T follicular helper cell (primary cell): Measurements from ENCODE around the gene SDCBP2.

Experiments used
- DNase-seq: peaks from one replicate; pipeline ENCODE4 v3.0.0-alpha.2; 2020; ENCODE audit warnings: low read depth

The SDCBP2 gene

DNA sequence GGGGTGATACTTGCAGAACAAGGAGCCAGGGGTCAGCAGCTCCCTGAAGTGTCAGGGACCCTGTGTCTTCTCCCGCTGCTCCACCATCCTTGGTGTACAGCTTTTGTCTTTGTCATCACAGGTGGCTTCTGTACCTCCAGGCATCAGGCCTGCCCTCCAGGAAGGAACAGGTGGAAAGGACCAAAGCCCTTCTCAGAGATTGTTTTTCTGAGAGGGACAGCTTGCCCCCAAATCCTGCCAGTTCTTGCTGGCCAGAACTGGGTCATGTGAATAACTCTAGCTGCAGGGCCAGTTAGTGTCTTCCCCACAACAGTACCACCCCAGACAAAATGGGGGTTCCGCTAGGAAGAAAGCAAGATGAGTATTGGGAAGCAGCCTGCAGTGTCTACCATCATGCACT is 31.5 kb downstream of the SDCBP2 start:
- no peak for DNase-seq

DNA sequence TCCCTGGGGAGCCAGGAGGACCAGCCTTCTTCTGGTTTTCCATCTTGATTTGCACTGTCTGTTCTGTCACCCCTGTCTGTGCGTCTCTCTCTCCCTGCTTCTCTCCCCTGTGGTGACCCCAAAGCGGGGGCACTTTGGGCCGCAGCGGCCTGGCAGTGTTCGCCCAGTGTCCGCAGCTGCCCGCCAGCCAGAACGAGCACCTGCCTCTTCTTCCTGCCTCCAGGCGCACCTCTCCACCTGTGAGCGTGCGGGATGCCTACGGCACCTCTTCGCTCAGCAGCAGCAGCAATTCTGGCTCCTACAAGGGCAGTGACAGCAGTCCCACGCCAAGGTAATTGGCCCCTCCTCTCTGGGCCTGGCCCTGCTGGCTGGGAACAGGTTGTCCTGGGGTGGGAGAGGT is 32.0 kb downstream of the SDCBP2 start:
- no peak for DNase-seq

DNA sequence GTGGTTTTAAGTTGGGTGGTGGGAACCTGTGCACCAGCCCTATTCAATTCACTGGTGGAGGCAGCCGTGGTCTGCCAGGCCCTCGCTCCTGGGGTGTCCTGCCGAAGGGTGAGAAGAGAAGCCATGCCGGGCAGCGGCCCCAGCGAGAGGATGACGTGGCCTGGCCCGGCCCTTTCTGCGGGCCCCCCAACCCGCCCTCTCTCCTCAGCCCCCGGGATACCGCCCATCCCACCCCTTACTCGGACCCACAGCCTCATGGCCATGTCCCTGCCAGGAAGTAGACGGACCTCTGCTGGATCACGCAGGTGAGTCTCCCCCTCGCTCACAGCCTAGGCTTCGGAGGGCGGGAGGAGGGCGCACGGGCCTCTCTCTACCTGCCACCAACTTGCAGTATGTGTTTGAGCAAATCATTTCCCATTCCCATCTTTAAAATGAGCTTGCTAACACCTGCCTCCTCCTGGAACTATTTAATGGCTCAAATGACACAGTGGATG is 32.8 kb downstream of the SDCBP2 start:
- DNase-seq: no peak

DNA sequence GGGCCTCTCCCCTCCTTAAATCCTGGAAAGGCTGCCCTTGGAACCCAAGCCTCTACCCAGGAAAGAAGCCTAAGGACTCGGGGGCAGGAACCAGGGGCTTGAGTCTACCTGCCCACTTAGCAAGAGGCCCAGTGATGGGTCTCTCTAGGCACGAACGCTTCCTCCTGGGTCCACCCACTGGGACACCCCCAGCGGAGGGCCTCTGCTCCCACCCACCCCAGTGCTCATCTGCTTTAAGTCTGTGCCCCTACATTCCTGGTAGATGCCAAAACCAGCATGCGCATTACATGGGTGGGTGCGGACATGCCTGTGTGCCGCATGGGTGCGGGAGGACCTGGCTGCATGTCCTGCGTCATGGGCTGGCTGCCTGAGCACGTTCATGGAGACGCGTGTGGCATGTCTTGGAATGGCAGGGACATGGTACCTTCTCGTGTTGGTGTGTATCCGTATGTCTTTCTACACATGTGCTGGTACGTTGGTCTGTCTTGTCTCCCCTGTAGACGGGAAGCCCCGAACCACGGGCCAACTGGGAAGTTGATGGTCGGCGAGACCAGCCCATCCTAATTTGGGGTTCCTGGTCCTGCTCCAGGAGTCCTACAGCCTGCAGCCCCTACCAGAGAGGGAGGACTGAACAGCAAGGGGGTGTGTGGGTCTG is 33.5 kb downstream of the SDCBP2 start:
- DNase-seq: no peak

DNA sequence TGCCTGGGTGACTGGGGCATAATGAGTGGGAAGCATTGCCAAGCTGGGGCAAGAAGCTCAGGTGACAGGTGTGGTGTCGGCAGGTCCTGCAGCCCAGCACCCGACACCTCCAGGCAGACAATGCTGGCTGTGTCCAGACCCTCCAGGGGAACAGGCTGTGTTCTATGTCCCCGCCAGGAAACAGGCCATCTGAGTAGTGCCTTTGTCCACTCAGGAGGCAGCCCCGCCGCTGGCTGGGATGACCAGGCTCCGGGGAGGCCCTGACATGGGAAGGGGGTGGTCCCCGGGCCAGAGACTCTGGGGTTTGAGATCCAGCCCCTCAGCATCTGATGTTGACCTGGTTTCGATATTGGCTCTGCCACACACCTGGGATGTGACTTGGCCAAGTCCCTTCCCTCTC is 34.4 kb downstream of the SDCBP2 start:
- DNase-seq: no peak

DNA sequence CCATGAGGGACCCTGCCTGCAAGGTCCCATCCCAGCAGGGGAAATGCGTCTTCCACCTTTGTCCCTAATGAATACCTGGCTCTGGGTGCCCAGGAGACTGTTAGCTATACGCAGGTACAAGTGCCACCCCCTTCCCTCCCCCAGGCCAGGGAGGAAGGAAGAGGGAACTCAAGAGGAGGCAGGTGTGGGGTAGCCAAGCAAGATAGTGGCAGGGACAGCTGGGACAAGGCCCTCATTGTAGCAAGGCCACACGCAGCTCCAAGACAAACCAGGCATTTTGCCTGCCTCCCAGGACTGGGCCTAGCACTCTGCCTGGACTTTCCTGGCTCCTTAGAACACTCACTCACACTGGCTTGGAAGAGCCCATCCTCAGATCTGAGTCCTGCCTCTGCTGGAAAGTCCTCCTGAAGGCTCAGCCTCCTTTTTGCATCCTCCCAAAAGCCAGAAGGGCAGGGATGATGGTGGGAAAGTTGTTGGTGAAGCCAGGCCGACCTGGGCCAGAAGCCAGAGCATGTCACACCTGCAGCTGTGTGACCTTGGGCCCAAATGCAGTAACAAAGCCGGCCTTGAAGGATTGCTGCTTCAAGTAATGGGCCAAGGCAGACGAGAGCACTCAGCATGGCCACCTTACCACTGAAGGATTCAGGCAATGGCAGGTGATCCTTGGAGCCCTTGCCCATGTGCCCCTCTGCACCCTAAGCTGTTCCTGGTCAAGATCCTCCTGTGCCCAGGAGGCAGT is 35.1 kb downstream of the SDCBP2 start:
- no peak for DNase-seq

DNA sequence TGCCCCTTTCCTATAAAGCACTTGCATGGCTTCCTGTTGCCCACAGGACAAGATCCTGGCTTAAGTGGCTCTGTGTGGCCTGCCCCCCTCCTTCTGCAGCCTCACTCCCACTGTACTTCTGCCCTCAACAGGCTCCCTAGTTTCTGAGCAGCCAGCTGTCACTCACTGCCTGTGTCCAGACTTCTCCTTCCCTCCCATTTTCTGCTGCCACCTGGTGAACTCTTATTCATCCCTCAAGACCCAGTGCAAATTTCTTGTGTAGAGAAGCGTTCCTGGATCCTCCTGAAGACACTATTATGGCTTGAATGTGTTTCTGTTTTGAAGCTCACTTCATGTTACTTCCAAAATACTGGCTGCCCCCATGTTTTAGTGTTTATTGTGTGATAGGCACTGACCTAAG is 36.3 kb downstream of the SDCBP2 start:
- no peak for DNase-seq

DNA sequence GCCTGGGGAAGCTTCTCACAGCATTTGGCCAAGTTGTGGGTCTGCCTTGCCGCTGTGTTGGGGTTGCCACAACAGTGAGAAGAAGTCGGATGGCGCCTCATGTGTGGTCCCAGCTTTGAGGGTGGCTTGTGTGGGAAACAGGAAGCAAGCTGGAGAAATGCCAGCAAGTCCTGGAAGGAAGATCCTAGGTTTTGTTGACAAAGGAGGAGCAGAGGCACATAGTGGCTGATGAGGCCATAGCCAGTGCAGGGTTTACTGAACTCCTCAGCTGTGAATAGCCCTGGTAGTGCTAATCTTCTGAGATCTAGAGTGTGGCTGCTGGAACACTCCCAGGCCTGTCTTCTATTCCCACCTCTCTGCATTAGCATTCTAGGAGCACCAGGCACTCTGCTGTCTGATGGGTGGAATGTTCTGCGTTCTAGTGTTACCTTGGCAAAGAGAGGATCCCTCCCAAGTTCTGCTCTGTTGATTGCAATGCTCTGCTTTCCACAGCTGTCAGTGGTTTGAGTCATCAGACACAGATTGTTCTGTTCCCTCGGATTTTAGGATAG is 37.7 kb downstream of the SDCBP2 start:
- no peak for DNase-seq

DNA sequence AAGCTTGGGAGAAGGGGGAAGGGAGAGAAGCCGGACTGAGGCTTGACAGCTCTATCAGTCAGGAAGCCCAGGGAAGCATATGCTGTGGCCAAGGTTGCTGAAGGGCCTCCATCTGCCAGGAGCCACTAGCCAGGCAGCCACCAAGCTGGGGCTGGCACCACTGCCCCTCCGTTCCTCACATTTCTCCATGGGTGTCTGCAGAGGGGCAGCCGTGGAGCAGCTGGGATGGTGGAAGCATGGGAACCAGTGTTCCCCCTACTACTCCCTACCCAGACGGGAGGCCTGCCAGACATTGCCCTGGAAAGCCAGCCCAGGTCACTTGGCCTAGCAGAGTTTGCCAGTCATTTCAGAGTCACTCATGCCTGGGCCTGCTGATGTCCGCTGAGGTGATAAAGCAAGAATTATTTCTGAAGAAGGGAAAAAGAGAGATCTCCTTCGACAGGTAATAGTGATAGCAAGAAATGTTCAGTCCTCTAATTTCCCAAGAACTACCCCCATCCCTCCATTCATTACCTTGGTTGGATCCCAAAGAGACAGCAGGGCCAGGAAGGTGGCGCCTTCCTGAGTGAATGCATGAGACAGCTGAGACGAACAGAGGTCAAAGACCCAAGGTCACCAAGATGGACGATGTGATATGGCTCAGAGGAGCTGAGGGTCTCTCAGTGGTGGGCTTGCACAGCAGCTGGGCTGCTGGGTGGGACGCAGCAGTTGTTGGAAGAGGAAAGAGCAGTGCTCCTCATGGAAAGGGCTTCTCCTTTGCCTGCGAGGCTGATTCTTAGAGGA is 41.0 kb downstream of the SDCBP2 start:
- DNase-seq: no peak

DNA sequence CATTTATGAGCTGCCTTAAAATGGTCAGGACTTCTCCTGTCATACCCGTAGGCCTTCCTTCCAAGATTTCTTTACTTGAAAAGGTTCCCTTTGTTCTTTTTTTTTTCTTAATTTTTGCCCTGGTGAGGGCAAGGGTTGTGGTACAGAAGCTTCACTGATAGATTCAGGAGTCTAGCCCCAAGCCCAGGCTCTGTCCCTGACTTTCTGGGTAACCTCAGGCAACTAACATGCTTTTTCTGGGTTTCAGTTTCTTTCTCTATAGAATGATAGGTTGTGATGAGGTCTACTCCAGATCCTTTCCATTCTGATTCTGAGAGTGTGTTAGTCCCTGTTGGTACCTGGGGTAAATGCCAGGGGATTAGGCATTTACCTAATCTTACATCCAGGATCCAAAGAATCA is 41.6 kb downstream of the SDCBP2 start:
- no peak for DNase-seq

DNA sequence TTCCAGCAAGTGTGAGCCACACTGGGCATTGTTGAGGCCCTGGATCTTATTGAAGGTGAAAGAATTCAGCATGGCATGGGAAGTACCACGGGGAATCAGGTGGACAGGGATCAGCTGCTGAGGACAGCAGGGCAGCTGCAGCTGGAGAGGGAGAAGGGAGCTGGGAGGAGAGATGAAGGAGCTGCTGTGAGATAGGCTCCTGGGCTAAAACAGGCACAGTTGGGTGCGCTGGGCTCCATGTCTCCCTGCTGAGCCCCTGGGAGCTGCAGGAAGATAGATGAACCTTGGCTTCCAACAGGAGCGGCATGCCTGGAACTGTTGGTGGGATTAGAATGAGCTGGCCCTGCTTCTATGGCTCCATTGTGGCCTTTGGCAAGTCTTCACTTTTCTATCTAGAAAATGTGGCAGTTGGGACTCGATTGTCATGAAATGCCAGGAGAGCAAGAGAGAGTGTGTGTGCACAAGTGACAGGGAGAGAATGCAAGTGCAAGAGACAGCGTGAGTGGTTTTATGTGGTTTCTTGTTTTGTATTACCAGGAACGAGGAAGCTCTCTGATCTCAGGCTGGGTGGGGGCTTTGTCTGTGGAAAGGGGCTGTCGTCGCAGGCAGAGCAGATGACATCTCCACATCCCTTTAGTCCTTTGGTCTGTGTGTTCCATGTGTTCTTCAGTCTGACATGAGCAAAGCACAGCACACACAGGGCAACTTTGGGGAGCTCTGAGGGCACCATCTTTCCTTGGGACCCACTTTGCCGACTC is 42.5 kb downstream of the SDCBP2 start:
- peak; percentile 6 for DNase-seq

DNA sequence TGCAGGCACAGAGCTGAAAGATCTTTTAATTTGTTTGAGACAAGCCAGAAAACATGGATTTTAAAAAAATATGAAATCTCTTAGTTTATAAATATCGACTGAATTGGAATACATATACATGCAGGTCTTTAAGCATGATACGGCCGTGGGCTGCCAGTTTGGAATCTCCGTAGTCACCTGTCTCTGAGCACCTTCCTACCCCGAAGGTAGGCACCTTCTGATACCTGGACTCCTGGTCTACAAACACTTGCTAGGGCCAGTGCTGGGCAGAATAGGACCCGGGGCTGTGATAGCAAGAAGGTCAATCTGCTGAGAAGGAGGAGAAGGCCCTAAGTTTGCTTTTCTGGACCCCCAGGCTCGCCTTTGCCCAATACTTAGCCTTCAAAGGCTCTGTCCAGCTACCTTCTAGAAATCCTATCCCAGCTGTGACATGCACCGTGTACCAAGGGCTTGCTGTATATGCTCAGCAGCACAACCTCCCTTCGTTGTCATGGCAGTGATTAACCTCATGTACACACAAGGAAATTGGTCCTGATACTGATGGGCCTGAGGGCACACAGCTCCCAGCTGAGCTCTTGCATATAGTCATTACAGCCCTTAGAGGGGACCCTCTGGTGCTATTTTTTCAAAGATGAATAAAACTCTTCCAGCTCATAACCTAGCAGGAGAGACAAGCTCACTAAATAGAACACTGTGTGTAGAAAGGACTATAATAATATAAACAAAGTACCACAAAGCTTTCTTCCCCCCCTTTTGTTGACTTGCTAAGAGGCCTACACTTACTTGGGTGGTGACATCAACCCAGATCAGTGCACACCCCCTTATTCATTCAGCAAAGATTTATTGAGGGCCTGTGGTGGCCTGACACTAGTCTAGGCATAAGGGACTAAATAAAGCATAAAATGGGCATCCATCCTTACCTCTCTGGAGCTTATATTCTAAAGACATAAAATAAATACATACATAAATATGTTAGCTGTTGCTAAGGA is 45.1 kb downstream of the SDCBP2 start:
- DNase-seq: no peak

DNA sequence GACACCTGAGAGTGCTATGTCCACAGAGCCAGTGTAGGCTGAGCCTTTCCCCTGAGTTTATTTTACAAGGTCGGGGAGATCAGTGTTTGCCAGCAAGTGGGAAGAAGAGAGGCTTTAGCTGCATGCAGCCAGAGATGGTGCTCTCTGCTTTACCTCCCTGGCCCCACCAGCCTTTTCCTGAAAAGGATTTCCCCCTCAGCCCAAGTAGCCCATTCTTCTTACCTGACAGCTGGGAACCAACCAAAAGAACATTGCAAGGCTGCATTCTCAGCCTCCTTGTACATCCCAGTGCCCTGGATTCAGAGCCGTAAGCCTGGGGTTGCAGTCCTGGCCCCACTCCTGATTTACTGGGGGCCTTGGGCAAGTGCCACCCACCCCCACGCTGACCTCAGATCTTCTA is 46.0 kb downstream of the SDCBP2 start:
- DNase-seq: no peak

DNA sequence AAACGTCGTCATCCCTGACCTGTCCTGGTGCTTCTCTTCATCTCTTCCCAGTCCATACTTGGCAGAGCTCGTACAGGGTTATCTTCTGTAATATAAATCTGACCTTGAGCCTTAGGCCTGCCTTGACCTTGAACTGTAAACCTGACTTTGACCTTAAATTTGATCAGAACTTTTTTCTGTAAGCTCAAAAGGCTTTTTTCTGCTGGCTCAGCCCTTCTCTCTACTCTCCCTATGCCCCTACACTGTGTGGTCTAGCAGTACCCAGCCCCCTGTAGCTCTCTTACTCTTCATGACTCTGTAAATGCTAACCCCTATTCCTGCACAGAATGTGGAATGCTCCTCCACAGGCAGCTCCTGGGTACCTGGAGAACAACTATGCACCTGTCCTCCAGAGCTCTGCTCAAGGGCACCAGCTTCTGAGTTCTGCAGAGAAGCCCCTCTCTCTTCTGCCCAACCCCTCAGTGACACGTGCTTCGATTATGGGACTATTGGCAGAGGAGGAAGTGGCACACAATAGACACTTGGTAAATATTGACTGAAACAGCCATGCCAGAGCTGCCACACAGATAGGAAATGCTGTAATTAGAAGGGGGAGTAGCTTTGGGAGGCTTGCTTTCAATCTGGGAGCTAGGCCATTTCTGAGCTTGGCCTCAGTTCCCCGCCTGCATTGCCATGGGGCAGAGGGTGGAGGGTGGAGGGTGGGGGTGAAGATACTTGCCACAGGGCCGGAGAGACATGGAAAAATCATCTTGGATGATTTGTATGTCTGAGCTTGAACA is 47.5 kb downstream of the SDCBP2 start:
- DNase-seq: no peak

DNA sequence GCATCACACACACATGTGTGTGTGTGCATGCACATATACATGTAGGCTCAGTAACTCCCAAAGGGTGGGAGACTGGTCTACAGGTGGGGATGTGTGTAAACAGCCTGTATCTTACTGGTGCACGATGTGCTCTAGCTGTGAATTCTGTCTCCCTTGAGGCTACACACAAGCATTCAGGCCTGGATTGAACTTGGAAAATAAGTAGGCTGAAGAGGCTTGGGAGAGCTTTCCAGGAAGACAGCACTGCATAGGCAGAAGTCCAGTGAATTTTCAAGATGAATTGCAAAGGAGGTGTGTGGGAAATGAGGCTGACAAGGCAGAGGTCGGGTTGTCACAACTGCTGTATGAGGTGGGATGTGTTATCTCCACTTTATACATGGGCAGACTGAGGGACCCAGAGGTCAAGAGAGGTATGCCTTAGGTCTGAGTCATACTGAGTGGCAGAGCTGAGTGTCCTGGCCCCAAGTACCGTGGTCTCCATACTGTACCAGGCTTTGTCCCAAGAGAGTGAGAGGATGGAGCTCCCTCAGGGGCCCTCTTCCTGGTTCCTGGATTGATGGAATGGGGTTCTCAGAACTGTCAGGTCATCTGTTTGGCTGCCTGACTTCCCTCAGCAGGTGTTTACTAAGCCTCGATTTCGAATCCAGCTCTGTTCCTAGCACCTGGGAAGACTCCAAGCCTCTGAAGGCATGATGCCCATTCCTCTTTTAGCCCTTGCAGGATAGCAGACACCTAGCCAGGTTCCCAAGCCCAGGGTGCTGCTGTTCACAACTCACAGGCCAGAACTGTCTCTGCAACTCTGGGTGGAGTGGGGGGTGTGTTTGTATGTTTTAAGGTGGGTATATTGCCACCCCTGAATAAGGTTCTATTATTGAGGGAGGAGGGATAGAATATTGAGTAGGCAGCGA is 48.5 kb downstream of the SDCBP2 start:
- DNase-seq: no peak

DNA sequence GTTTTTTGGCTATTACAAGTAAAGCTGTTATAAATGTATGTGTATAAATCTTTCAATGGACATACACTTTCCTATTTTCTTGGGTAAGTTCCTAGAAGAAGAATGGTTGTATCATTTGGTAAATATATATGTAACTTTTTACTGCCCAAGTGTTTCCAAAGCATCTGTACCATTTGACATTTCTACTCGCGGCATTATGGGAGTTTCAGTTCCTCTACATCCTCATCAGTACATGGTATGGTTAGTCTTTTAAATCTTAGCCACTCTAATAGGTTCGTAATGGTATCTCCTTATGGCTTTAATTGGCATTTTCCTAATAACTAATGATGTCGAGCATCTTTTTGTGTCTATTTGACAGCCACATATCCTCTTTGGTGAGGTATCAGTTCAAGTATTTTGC is 49.9 kb downstream of the SDCBP2 start:
- no peak for DNase-seq

DNA sequence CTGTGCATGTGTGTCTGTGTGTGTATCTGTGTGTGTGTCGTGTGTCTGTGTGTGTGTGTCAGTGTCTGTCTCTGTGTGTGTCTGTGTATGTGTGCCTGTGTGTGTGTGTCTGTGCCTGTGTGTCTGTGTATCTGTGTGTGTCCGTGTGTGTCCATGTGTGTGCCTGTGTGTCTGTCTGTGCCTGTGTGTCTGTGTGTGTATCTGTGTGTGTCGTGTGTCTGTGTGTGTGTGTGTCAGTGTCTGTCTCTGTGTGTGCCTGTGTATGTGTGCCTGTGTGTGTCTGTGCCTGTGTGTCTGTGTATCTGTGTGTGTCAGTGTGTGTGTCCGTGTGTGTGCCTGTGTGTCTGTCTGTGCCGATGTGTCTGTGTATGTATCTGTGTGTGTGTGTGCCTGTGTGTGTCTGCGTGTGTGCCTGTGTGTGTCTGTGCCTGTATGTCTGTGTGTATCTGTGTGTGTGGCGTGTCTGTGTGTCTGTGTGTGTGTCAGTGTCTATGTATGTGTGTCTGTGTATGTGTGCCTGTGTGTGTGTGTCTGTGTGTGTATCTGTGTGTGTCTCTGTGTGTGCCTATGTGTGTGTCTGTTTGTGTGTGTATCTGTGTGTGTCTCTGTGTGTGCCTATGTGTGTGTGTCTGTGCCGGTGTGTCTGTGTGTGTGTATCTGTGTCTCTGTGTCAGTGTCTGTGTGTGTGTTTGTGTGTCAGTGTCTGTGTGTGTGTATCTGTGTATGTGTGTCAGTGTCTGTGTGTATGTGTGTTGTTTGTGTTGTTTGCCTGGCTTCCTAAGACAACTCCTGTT is 51.2 kb downstream of the SDCBP2 start:
- DNase-seq: no peak

DNA sequence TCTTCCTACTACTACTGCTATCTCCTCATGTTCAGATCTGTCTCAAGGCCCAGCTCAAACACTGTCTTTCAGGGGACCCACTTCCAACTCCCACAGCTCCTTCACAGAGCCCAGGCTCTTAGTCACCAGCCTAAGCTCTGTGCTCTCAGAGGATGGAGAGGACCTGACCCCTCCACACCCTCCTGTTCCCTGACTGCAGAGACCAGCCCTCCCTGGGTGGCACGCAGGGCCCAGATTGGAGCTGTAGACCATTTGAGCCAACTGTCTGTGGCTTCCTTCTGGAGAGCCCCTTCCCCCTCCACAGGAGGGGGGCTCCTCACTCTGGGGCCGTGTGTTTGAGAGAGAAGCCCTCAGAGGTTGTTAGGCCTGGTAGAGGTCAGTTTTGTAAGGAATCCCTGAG is 53.0 kb downstream of the SDCBP2 start:
- DNase-seq: no peak
